NCI-H2029 treated with DMSO at 0.1 percent for 48 hours (cell line): ENCODE measurements around the gene ACTN4.

Experiments used
- DNase-seq: peaks from one replicate; lab custom pipeline; 2025; lab: John Stamatoyannopoulos, UW

Gene ACTN4

DNA sequence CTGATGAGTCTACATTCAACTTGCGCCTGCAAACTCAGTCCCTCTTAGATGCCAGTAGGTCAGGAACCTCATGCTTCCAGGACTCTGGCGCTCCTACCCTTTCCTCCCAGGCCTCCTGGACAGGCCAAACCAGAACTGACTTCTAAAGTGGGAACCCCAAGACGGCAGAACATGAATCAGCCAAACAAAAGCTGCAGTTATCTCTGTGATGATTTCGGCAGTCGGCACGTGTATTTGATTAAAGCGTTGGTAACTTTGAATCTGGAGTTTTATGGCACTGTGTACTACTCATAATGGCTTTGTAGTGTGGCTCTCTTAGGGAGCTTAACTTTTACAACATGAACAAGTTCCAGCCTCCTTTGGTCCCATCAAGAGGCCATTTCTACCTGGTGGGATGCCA lies 13.7 kb downstream of the ACTN4 start:
- DNase-seq = no peak

GRCh38 chr19:38661996-38662395 lies 14.5 kb downstream of the ACTN4 start:
- DNase-seq = peak; percentile 42

- DNase-seq = no peak
These were observed 15.2 kb downstream of the ACTN4 start for GRCh38 chr19:38662537-38663155.

- DNase-seq = no peak
These were observed 15.8 kb downstream of the ACTN4 start for GRCh38 chr19:38663156-38663651.

DNA sequence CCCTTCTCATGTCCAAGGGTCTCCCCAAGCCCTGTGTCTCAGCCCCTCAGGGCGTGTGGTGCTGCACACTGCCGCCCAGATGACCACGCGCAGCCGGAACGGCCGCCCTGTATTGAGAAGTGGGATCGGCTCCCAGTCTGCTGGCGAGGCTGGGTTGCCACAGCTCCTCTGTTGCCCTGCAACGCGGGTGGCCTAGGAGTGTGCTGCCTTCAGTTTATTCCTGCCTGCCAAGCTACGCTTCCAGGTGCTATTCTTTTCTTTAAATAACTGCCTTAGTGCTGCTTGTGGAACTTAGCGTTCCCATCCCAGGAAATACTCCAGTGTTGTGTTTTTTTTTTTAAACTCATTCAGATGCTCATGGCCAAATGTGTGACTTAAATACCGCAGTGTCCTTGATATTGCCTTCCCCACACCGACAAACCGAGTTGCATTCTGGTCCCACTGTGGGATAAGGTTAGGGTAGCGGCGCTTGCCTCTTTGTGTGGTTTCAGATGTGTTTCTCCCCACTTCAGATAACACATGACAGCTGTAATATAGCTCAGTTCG lies 16.6 kb downstream of the ACTN4 start:
- no peak for DNase-seq

- DNase-seq = no peak
These were observed 17.2 kb downstream of the ACTN4 start for GRCh38 chr19:38664503-38665211.

DNA sequence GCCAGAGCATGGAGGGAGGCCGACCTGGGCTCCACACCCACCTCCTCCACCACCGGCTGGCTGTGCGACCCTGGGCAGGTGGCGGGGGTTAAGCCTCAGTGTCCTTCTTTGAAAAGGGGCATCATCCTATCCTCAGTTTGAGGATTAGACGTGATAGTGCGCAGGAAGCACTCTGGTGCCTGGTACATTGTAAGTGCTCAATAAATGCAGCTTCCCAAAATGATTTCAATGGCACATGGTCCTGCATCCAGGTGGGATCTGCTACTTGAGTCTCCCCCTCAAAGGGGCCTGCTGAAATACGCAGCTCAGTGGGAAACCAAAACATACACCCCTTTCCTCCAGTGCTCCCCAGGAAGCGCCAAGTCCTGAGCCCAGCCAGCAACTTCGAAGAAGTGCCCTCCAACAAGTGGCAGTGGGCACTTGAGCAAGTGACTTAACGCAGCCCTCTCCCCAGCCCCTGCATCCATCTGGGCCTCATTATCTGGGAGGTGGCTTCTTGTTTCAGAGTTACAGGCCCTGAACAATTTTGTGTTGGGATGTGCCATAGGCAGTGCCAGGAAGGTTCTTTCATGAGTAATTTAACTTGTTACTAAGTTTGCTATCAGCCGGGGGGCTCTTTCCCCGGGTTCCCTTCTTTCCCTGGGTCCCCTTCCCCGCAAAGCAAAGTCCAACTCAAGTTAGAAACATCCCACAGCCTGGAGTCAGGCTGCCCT lies 17.9 kb downstream of the ACTN4 start:
- no peak for DNase-seq

- no peak for DNase-seq
These were observed 18.7 kb downstream of the ACTN4 start for GRCh38 chr19:38665950-38666662.

DNA sequence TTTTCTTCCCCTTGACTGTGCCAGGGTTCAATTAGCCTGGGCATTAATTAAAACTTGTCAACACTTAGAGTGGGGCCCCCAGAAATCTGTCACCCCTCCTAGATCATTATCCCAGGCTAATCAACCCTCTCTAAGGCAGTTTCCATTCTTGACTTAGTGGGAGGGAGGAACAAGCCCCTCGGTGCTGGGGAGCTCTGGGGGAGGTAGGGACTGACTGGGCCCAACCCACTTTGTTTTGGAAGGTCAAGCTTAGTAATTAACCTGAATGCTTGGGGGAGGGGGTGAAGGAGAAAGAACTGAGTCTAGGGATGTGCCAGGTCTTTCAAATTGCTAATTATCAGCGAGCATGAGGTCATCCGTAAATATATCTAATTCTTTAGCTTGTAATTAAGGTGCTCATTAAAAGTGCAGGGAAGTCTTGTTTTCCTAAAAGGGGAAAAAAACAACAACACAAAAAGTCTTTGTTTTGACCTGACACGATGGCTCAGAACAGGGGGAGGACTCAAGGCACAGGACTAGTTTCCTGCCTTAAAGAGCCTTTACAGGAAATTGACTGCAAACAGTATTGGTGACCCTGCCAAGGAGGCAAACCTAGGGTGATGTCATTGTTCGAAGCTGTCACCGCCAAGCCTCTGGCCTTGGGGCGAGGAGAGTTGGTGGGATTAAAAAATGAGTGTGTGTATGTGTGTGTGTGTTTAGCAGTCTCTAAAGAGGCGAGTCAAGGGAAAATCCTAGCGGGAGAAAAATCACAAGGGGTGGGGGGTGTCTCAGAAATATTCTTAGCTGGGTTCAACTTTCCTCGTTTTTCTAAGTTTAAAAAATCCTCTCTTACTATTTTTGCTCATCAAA lies 19.4 kb downstream of the ACTN4 start:
- DNase-seq = peak; percentile 34

DNA sequence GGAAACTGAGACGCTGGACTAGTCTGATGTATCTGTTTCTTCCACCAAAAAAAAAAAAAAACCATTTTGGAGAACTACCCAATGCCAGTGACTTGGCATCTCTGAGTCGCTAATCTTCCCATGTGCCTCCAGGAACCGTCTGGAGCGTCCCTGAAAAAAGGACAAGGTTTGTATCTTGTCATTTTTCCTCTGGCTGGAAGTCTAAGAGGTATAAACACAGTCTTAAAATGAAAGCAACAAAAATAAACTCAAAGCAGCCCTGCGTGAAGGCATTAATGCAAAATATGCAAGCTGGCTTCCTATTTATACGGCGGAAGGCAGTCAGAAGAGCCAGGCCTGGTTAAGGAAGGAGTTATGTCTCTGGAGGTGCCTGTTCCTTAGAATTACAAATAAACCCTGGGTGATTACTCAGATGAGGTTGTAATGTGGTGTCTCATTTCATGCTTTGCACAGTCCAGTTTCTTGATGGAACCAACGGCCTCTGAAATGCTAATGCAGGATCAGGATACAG lies 20.3 kb downstream of the ACTN4 start:
- no peak for DNase-seq

DNA sequence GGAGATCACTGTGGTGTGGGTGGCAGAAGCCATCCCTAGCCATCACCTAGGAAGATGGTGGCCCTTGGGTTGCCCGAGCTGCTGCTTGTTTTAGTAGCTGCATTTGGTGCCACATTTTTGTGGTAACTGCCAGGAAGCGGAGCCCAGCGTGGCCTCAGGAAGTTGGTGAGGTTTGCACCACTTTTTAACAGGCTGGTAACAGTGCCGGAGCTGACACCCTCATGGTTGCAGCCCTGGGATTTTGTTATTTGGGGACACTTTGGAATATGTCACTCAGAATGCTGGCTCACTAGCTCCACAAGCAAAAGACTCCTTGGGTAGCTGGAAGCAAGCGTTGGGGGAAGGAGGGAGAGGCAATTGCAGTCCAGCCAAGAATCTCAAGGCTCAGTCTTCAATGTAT lies 22.1 kb downstream of the ACTN4 start:
- no peak for DNase-seq

- no peak for DNase-seq
These were observed 23.5 kb downstream of the ACTN4 start for GRCh38 chr19:38670921-38671398.

- no peak for DNase-seq
These were observed 24.2 kb downstream of the ACTN4 start for GRCh38 chr19:38671654-38672053.

DNA sequence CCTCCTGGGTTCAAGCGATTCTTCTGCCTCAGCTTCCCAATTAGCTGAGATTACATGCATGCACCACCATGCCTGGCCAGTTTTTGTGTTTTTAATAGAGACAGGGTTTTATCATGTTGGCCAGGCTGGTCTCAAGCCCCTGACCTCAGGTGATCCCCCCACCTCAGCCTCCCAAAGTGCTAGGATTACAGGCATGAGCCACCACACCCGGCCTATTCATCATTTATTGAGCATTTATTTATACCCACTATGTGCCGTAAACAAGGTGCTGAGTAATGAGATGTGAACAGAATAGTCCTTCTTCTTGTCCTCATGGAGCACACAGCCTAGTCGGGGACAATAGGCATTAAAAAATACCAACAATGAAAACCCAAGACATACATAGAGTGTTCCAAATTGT lies 25.6 kb downstream of the ACTN4 start:
- no peak for DNase-seq

GRCh38 chr19:38674388-38675171 lies 27.1 kb downstream of the ACTN4 start:
- DNase-seq = no peak

GRCh38 chr19:38675611-38676010 lies 28.2 kb downstream of the ACTN4 start:
- no peak for DNase-seq

- DNase-seq = no peak
These were observed 28.8 kb downstream of the ACTN4 start for GRCh38 chr19:38676023-38676877.

GRCh38 chr19:38676878-38677646 lies 29.6 kb downstream of the ACTN4 start:
- no peak for DNase-seq
